K562 (cell line): ENCODE data around the gene NRXN2. TPM values are rescaled to one million over a fixed set of nuclear protein-coding genes. Genes with fewer than 3 reads are reported as not detected.

Source experiments
- ARID1B ChIP-seq: fragments of 450-650 bp; IDR thresholded peaks from 2 replicates; pipeline ENCODE4 v1.6.1; 2016; ENCODE audit warnings: antibody characterized with exemption, mild to moderate bottlenecking, inconsistent platforms
- CTCF ChIP-seq, 3 experiments: IDR thresholded peaks in 2 of 3; conservative IDR thresholded peaks in 1 of 3; 2 replicates each; pipeline ENCODE4 v1.5.1; 2011 to 2012; ENCODE audit warnings: low read length in 3 of 3, mild to moderate bottlenecking in 3 of 3, control low read depth in 2 of 3, improper control_type of control experiment in 1 of 3, inconsistent platforms in 1 of 3, low read depth in 1 of 3, mixed read lengths in 1 of 3, moderate library complexity in 1 of 3; ENCODE audit not compliant: insufficient read depth in 2 of 3
- FOXO4 ChIP-seq: fragments of 450-650 bp; formaldehyde crosslinking; IDR thresholded peaks from 2 replicates; pipeline ENCODE4 v1.4.0; 2020; ENCODE audit warnings: mild to moderate bottlenecking, moderate library complexity
- HNRNPL ChIP-seq: fragments of 200-400 bp; formaldehyde crosslinking; IDR thresholded peaks from 2 replicates; pipeline ENCODE4 v1.6.1; 2017; ENCODE audit warnings: low read depth, mild to moderate bottlenecking, low read length
- IRF2 ChIP-seq: sonication (generic); formaldehyde crosslinking; IDR thresholded peaks from 2 replicates; pipeline ENCODE4 v1.8.1; 2022; ENCODE audit warnings: mild to moderate bottlenecking, missing genetic modification reagents
- SAFB2 ChIP-seq: fragments of 200-400 bp; formaldehyde crosslinking; IDR thresholded peaks from 2 replicates; pipeline ENCODE4 v1.6.1; 2018; ENCODE audit warnings: borderline replicate concordance, low read length, low read depth, moderate library complexity; ENCODE audit not compliant: severe bottlenecking
- SMARCA4 ChIP-seq: fragments of 450-650 bp; IDR thresholded peaks from 2 replicates; pipeline ENCODE4 v1.6.1; 2016
- XRCC4 ChIP-seq: IDR thresholded peaks from one replicate; pipeline ENCODE4 v1.6.1; 2011; ENCODE audit not compliant: insufficient read depth, insufficient read length; ENCODE audit errors: extremely low read depth
- ZBED1 ChIP-seq: IDR thresholded peaks from 2 replicates; pipeline ENCODE4 v1.6.1; 2014
- ZNF146 ChIP-seq: IDR thresholded peaks from one replicate; pipeline ENCODE4 v1.6.1; 2018; ENCODE audit warnings: missing compliant biosample characterization; ENCODE audit not compliant: unreplicated experiment
- ZNF407 ChIP-seq: fragments of 450-650 bp; IDR thresholded peaks from 2 replicates; pipeline ENCODE4 v1.6.1; 2016; ENCODE audit warnings: low read depth
- ZNF512 ChIP-seq: IDR thresholded peaks from 2 replicates; pipeline ENCODE4 v1.6.1; 2016; ENCODE audit warnings: missing genetic modification characterization, missing compliant biosample characterization
- polyA plus RNA-seq, 8 experiments: library from polyadenylated mRNA; depleted of rRNA in 4 of 8; stranded (reverse) in 5 of 8; unstranded in 3 of 8; fragments of >200 nt; fragmentation: Nextera tagmentation in 2 of 8; fragmentation: Illumina TruSeq in 1 of 8; extraction: Ambion mirVana in 2 of 8; extraction: Trizol in 1 of 8; gene quantifications; 2 replicates each; pipeline versions ENCODE4 v1.2.1 to v1.2.3, GENCODE V29; 2011 to 2014; ENCODE audit warnings: inconsistent platforms in 1 of 8, missing spikeins in 1 of 8
- total RNA-seq, 7 experiments: library from RNA; depleted of rRNA in 6 of 7; stranded (reverse); fragments of >200 nt in 6 of 7; fragmentation: Illumina TruSeq in 2 of 7; extraction: Trizol in 2 of 7; gene quantifications; 2 replicates each; pipeline versions ENCODE4 v1.2.1 to v1.2.3, GENCODE V29; 2011 to 2021; ENCODE audit warnings: low replicate concordance in 1 of 7

NRXN2 gene
- total and polyA plus RNA-seq, 9 of the 15 experiments (the other 6 are each of a cell fraction or from before 2014, with no cell fraction given) = 0.07 to 0.47 (median 0.15) TPM; not detected in 4

- TF ChIP-seq ZNF407 = no peak
- 0 out of 2 replicates have a peak, but pooled peaks have one; percentile 30 for TF ChIP-seq HNRNPL
- 0 out of 2 replicates have a peak, but pooled peaks have one; percentile 10 for TF ChIP-seq ARID1B
- no peak for TF ChIP-seq ZBED1
- TF ChIP-seq XRCC4 = no peak
- TF ChIP-seq IRF2 (CRISPR knock-in tag) = no peak
- TF ChIP-seq FOXO4 (CRISPR knock-in tag) = no peak
- TF ChIP-seq SMARCA4 = no peak
- TF ChIP-seq SAFB2 = no peak
- TF ChIP-seq ZNF146 (CRISPR knock-in tag) = no peak
- peak; percentile 85 to 89 (median 88) for TF ChIP-seq CTCF (IDR thresholded peaks at IDR 0.05 in 2 of 3, conservative IDR thresholded peaks at IDR 0.05 in 1 of 3; ENCODE audit: insufficient read depth in 2 of 3, low read depth in 1 of 3, low read length in 3 of 3)
- no peak for TF ChIP-seq ZNF512 (tag)
Observed at GRCh38 chr11:64723117-64723906, at the start of gene NRXN2 (continued).
